HEK293 (cell line): ENCODE results near the gene PEAK3.

Experiments
- HOXA7 ChIP-seq: sonication (generic); formaldehyde crosslinking; IDR thresholded peaks from 2 replicates; pipeline ENCODE4 v1.8.1; 2022; ENCODE audit warnings: missing genetic modification reagents, borderline replicate concordance
- OSR2 ChIP-seq: fragments of 450-650 bp; formaldehyde crosslinking; IDR thresholded peaks from 2 replicates; pipeline ENCODE4 v1.5.1; 2016; ENCODE audit warnings: missing biosample characterization, missing genetic modification characterization
- OVOL3 ChIP-seq: fragments of 450-650 bp; formaldehyde crosslinking; IDR thresholded peaks from 2 replicates; pipeline ENCODE4 v1.5.1; 2016; ENCODE audit warnings: missing biosample characterization, missing genetic modification characterization
- PRDM1 ChIP-seq: fragments of 450-650 bp; formaldehyde crosslinking; IDR thresholded peaks from 2 replicates; pipeline ENCODE4; 2016; ENCODE audit warnings: missing biosample characterization, missing genetic modification characterization
- SP2 ChIP-seq: fragments of 450-650 bp; formaldehyde crosslinking; IDR thresholded peaks from 2 replicates; pipeline ENCODE4 v1.5.1; 2016; ENCODE audit warnings: missing biosample characterization, missing genetic modification characterization
- SP7 ChIP-seq: fragments of 450-650 bp; formaldehyde crosslinking; IDR thresholded peaks from 2 replicates; pipeline ENCODE4 v1.5.1; 2016; ENCODE audit warnings: missing biosample characterization, missing genetic modification characterization
- ZBTB17 ChIP-seq: fragments of 450-650 bp; formaldehyde crosslinking; IDR thresholded peaks from 2 replicates; pipeline ENCODE4 v1.5.1; 2016; ENCODE audit warnings: missing biosample characterization, missing genetic modification characterization
- ZBTB20 ChIP-seq: fragments of 450-650 bp; formaldehyde crosslinking; IDR thresholded peaks from 2 replicates; pipeline ENCODE4 v1.5.1; 2016; ENCODE audit warnings: missing biosample characterization, missing genetic modification characterization
- ZEB2 ChIP-seq: fragments of 450-650 bp; formaldehyde crosslinking; IDR thresholded peaks from 2 replicates; pipeline ENCODE4 v1.5.1; 2016; ENCODE audit warnings: missing biosample characterization, missing genetic modification characterization
- ZNF157 ChIP-seq: fragments of 450-650 bp; formaldehyde crosslinking; IDR thresholded peaks from 2 replicates; pipeline ENCODE4 v1.5.1; 2016; ENCODE audit warnings: missing biosample characterization, missing genetic modification characterization
- ZNF174 ChIP-seq: fragments of 450-650 bp; formaldehyde crosslinking; IDR thresholded peaks from 2 replicates; pipeline ENCODE4 v1.5.0; 2017; ENCODE audit warnings: missing biosample characterization, mild to moderate bottlenecking, missing genetic modification characterization
- ZNF529 ChIP-seq: fragments of 450-650 bp; formaldehyde crosslinking; IDR thresholded peaks from 2 replicates; pipeline ENCODE4 v1.5.1; 2017; ENCODE audit warnings: missing genetic modification characterization, missing biosample characterization; ENCODE audit not compliant: insufficient replicate concordance
- ZNF558 ChIP-seq: fragments of 450-650 bp; formaldehyde crosslinking; IDR thresholded peaks from 2 replicates; pipeline ENCODE4 v1.5.1; 2016; ENCODE audit warnings: missing biosample characterization, missing genetic modification characterization
- ZNF654 ChIP-seq: fragments of 450-650 bp; formaldehyde crosslinking; IDR thresholded peaks from 2 replicates; pipeline ENCODE4 v1.5.1; 2016; ENCODE audit warnings: low read depth, missing biosample characterization, missing genetic modification characterization
- ZNF658 ChIP-seq: fragments of 450-650 bp; formaldehyde crosslinking; IDR thresholded peaks from 2 replicates; pipeline ENCODE4; 2016; ENCODE audit warnings: missing biosample characterization, missing genetic modification characterization
- ZNF660 ChIP-seq: fragments of 450-650 bp; IDR thresholded peaks from 2 replicates; pipeline ENCODE4 v1.5.1; 2018; ENCODE audit warnings: missing biosample characterization, mild to moderate bottlenecking, missing genetic modification characterization
- ZNF837 ChIP-seq: fragments of 450-650 bp; formaldehyde crosslinking; IDR thresholded peaks from 2 replicates; pipeline ENCODE4 v1.5.1; 2016; ENCODE audit warnings: missing biosample characterization, missing genetic modification characterization
- ZSCAN30 ChIP-seq: fragments of 450-650 bp; IDR thresholded peaks from 2 replicates; pipeline ENCODE4 v1.5.1; 2018; ENCODE audit warnings: missing biosample characterization, mild to moderate bottlenecking, missing genetic modification characterization, moderate library complexity
- TF ChIP-seq, protein P1 (sequence below): fragments of 450-650 bp; formaldehyde crosslinking; IDR thresholded peaks from 2 replicates; pipeline ENCODE4 v1.5.1; 2016; ENCODE audit warnings: missing biosample characterization, missing genetic modification characterization
- TF ChIP-seq, protein P2 (sequence below): fragments of 450-650 bp; formaldehyde crosslinking; IDR thresholded peaks from 2 replicates; pipeline ENCODE4 v1.5.1; 2016; ENCODE audit warnings: missing biosample characterization, missing genetic modification characterization, low read depth
- TF ChIP-seq, protein P3 (sequence below): fragments of 450-650 bp; formaldehyde crosslinking; IDR thresholded peaks from 2 replicates; pipeline ENCODE4 v1.5.1; 2016; ENCODE audit warnings: missing biosample characterization, missing genetic modification characterization
- TF ChIP-seq, protein P4 (sequence below): fragments of 450-650 bp; formaldehyde crosslinking; IDR thresholded peaks from 2 replicates; pipeline ENCODE4 v1.5.1; 2016; ENCODE audit warnings: missing biosample characterization, missing genetic modification characterization, low read depth
- TF ChIP-seq, protein P5 (sequence below): fragments of 450-650 bp; formaldehyde crosslinking; IDR thresholded peaks from 2 replicates; pipeline ENCODE4 v1.5.0; 2017; ENCODE audit warnings: missing biosample characterization, missing genetic modification characterization, borderline replicate concordance
- TF ChIP-seq, protein P6 (sequence below): fragments of 450-650 bp; formaldehyde crosslinking; IDR thresholded peaks from 2 replicates; pipeline ENCODE4 v1.5.1; 2016; ENCODE audit warnings: missing biosample characterization, missing genetic modification characterization

Gene PEAK3

DNA sequence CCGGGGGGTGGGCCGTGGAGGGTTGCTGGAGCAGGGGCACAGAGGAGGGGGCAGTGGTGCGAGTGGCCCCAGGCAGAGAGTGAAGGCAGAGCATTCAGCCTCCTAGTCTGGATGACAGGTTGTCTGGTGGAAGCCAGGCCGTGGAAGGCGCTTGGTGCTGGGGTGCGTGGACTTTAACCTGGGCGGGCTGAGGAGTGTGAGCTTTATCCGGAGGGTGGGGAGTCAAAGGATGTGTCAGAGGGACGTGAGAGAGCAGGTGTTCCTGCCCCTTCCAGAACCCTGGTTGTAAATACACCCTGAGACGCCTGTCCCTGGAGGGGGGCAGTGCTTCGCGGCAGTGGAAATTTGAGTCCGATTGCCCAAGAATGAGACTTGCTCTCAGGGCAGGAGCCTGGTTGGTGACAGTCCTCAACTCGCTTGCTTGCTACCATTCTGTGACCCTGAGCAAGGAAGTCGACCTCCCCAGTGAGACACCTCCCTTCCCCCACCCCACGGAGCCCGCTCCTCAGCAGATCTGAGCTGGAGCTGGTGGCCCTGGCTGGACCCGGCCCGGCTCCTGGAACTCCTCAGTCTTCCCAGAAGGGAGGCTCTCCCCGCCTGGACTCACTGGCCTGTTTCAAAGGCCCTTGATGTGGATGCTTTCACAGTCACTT, 48.8 kb upstream of the PEAK3 start (continued):
- TF ChIP-seq, protein P1, sequence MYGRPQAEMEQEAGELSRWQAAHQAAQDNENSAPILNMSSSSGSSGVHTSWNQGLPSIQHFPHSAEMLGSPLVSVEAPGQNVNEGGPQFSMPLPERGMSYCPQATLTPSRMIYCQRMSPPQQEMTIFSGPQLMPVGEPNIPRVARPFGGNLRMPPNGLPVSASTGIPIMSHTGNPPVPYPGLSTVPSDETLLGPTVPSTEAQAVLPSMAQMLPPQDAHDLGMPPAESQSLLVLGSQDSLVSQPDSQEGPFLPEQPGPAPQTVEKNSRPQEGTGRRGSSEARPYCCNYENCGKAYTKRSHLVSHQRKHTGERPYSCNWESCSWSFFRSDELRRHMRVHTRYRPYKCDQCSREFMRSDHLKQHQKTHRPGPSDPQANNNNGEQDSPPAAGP (tag by site-specific recombination) = 0 out of 2 replicates have a peak, but pooled peaks have one; percentile 65
- no peak for TF ChIP-seq ZBTB17 (tag by site-specific recombination)
- TF ChIP-seq, protein P2, sequence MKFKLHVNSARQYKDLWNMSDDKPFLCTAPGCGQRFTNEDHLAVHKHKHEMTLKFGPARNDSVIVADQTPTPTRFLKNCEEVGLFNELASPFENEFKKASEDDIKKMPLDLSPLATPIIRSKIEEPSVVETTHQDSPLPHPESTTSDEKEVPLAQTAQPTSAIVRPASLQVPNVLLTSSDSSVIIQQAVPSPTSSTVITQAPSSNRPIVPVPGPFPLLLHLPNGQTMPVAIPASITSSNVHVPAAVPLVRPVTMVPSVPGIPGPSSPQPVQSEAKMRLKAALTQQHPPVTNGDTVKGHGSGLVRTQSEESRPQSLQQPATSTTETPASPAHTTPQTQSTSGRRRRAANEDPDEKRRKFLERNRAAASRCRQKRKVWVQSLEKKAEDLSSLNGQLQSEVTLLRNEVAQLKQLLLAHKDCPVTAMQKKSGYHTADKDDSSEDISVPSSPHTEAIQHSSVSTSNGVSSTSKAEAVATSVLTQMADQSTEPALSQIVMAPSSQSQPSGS = no peak
- no peak for TF ChIP-seq ZNF529 (tag by site-specific recombination)
- TF ChIP-seq PRDM1 (tag by site-specific recombination) = no peak
- TF ChIP-seq ZNF660 (tag by site-specific recombination) = no peak
- peak; percentile 36 for TF ChIP-seq ZBTB20
- no peak for TF ChIP-seq OVOL3
- TF ChIP-seq, protein P3, sequence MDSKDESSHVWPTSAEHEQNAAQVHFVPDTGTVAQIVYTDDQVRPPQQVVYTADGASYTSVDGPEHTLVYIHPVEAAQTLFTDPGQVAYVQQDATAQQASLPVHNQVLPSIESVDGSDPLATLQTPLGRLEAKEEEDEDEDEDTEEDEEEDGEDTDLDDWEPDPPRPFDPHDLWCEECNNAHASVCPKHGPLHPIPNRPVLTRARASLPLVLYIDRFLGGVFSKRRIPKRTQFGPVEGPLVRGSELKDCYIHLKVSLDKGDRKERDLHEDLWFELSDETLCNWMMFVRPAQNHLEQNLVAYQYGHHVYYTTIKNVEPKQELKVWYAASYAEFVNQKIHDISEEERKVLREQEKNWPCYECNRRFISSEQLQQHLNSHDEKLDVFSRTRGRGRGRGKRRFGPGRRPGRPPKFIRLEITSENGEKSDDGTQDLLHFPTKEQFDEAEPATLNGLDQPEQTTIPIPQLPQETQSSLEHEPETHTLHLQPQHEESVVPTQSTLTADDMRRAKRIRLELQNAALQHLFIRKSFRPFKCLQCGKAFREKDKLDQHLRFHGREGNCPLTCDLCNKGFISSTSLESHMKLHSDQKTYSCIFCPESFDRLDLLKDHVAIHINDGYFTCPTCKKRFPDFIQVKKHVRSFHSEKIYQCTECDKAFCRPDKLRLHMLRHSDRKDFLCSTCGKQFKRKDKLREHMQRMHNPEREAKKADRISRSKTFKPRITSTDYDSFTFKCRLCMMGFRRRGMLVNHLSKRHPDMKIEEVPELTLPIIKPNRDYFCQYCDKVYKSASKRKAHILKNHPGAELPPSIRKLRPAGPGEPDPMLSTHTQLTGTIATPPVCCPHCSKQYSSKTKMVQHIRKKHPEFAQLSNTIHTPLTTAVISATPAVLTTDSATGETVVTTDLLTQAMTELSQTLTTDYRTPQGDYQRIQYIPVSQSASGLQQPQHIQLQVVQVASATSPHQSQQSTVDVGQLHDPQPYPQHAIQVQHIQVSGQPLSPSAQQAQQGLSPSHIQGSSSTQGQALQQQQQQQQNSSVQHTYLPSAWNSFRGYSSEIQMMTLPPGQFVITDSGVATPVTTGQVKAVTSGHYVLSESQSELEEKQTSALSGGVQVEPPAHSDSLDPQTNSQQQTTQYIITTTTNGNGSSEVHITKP (tag by site-specific recombination) = no peak
- TF ChIP-seq ZNF174 = no peak
- no peak for TF ChIP-seq ZEB2 (tag by site-specific recombination)
- no peak for TF ChIP-seq ZSCAN30
- TF ChIP-seq ZNF837 (tag by site-specific recombination) = no peak
- no peak for TF ChIP-seq OSR2 (tag by site-specific recombination)
- TF ChIP-seq SP2 (tag by site-specific recombination) = peak; percentile 42
- TF ChIP-seq, protein P4, sequence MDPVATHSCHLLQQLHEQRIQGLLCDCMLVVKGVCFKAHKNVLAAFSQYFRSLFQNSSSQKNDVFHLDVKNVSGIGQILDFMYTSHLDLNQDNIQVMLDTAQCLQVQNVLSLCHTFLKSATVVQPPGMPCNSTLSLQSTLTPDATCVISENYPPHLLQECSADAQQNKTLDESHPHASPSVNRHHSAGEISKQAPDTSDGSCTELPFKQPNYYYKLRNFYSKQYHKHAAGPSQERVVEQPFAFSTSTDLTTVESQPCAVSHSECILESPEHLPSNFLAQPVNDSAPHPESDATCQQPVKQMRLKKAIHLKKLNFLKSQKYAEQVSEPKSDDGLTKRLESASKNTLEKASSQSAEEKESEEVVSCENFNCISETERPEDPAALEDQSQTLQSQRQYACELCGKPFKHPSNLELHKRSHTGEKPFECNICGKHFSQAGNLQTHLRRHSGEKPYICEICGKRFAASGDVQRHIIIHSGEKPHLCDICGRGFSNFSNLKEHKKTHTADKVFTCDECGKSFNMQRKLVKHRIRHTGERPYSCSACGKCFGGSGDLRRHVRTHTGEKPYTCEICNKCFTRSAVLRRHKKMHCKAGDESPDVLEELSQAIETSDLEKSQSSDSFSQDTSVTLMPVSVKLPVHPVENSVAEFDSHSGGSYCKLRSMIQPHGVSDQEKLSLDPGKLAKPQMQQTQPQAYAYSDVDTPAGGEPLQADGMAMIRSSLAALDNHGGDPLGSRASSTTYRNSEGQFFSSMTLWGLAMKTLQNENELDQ (tag by site-specific recombination) = no peak
- no peak for TF ChIP-seq HOXA7 (CRISPR knock-in tag)
- TF ChIP-seq, protein P5, sequence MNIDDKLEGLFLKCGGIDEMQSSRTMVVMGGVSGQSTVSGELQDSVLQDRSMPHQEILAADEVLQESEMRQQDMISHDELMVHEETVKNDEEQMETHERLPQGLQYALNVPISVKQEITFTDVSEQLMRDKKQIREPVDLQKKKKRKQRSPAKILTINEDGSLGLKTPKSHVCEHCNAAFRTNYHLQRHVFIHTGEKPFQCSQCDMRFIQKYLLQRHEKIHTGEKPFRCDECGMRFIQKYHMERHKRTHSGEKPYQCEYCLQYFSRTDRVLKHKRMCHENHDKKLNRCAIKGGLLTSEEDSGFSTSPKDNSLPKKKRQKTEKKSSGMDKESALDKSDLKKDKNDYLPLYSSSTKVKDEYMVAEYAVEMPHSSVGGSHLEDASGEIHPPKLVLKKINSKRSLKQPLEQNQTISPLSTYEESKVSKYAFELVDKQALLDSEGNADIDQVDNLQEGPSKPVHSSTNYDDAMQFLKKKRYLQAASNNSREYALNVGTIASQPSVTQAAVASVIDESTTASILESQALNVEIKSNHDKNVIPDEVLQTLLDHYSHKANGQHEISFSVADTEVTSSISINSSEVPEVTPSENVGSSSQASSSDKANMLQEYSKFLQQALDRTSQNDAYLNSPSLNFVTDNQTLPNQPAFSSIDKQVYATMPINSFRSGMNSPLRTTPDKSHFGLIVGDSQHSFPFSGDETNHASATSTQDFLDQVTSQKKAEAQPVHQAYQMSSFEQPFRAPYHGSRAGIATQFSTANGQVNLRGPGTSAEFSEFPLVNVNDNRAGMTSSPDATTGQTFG = no peak
- TF ChIP-seq, protein P6, sequence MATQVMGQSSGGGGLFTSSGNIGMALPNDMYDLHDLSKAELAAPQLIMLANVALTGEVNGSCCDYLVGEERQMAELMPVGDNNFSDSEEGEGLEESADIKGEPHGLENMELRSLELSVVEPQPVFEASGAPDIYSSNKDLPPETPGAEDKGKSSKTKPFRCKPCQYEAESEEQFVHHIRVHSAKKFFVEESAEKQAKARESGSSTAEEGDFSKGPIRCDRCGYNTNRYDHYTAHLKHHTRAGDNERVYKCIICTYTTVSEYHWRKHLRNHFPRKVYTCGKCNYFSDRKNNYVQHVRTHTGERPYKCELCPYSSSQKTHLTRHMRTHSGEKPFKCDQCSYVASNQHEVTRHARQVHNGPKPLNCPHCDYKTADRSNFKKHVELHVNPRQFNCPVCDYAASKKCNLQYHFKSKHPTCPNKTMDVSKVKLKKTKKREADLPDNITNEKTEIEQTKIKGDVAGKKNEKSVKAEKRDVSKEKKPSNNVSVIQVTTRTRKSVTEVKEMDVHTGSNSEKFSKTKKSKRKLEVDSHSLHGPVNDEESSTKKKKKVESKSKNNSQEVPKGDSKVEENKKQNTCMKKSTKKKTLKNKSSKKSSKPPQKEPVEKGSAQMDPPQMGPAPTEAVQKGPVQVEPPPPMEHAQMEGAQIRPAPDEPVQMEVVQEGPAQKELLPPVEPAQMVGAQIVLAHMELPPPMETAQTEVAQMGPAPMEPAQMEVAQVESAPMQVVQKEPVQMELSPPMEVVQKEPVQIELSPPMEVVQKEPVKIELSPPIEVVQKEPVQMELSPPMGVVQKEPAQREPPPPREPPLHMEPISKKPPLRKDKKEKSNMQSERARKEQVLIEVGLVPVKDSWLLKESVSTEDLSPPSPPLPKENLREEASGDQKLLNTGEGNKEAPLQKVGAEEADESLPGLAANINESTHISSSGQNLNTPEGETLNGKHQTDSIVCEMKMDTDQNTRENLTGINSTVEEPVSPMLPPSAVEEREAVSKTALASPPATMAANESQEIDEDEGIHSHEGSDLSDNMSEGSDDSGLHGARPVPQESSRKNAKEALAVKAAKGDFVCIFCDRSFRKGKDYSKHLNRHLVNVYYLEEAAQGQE (tag by site-specific recombination) = no peak
- no peak for TF ChIP-seq ZNF658
- TF ChIP-seq ZNF157 (tag by site-specific recombination) = no peak
- no peak for TF ChIP-seq ZNF558 (tag by site-specific recombination)
- TF ChIP-seq ZNF654 (tag by site-specific recombination) = no peak
- TF ChIP-seq SP7 (tag by site-specific recombination) = peak; percentile 33; the same call in 1 of the 2 replicates
